Lung (tissue), 16 donors: Measurements from ENCODE around the gene ZDHHC11. TPM values are rescaled to one million over a fixed set of nuclear protein-coding genes. Genes with fewer than 3 reads are reported as not detected.

Experiments
- ATAC-seq: fragments of 200-7000 bp; cut with Tn5 transposase; one replicate; pipeline ENCODE4 v1.9.1; 2020; ENCODE audit warnings: moderate number of reproducible peaks; ENCODE audit not compliant: insufficient read depth, low FRiP score
- DNase-seq, 3 donors: peaks; one replicate each; pipeline ENCODE4 v3.0.0-alpha.2; 2013 to 2017
- H3K27ac ChIP-seq, 2 donors: one replicate each; pipeline ENCODE4 v1.5.1; 2013; ENCODE audit warnings: mild to moderate bottlenecking in 2 of 2, moderate library complexity in 2 of 2, control low read depth in 1 of 2, inconsistent platforms in 1 of 2, low read depth in 1 of 2, low read length in 1 of 2
- H3K27me3 ChIP-seq, 3 donors: one replicate each; pipeline ENCODE4 v1.5.1; 2013; ENCODE audit warnings: low read length in 2 of 3; ENCODE audit not compliant: control insufficient read depth in 3 of 3, insufficient read depth in 3 of 3
- H3K36me3 ChIP-seq, 4 donors: one replicate each; pipeline ENCODE4 v1.5.1; 2013; ENCODE audit warnings: low read length in 4 of 4, mild to moderate bottlenecking in 1 of 4, moderate library complexity in 1 of 4; ENCODE audit not compliant: control insufficient read depth in 4 of 4, insufficient read depth in 4 of 4
- H3K4me1 ChIP-seq, 5 donors: one replicate each; pipeline ENCODE4 v1.5.1; 2013; ENCODE audit warnings: low read length in 5 of 5, mild to moderate bottlenecking in 2 of 5, moderate library complexity in 1 of 5; ENCODE audit not compliant: control insufficient read depth in 5 of 5, insufficient read depth in 5 of 5
- H3K4me3 ChIP-seq: one replicate; pipeline ENCODE4 v1.5.1; 2013; ENCODE audit warnings: mild to moderate bottlenecking, control low read depth, moderate library complexity
- H3K9ac ChIP-seq, 2 donors: one replicate each; pipeline ENCODE4 v1.5.1; 2013; ENCODE audit warnings: low read length in 2 of 2, control low read depth in 1 of 2; ENCODE audit not compliant: insufficient read depth in 1 of 2
- H3K9me3 ChIP-seq, 4 donors: one replicate each; pipeline ENCODE4 v1.5.1; 2013; ENCODE audit warnings: low read length in 3 of 4, mild to moderate bottlenecking in 1 of 4, moderate library complexity in 1 of 4; ENCODE audit not compliant: control insufficient read depth in 4 of 4, insufficient read depth in 3 of 4
- WGBS, 2 donors: extraction: QIAGEN DNeasy Blood & Tissue Kit; methylation state at CpG; one replicate each; pipeline ENCODE4 v1.1.7; 2013; 5-methylcytosine and 5-hydroxymethylcytosine counted together
- long read RNA-seq, 5 donors: transcript quantifications; one replicate each; lab custom pipeline, GENCODE V29; 2026
- polyA plus RNA-seq, 2 donors: library from polyadenylated mRNA; stranded (reverse); fragments of 200-250 nt; gene quantifications; one replicate each; pipeline ENCODE4 v1.2.1, GENCODE V29; 2013
- total RNA-seq, 2 donors: library from RNA; depleted of rRNA in 1 of 2; stranded (reverse); fragments of >200 nt in 1 of 2; gene quantifications; one replicate each; pipeline ENCODE4 v1.2.1, GENCODE V29; 2014 to 2021
- TF ChIP-seq, protein P1 (sequence below): IDR thresholded peaks from 2 replicates; pipeline ENCODE4 v1.5.1; 2012; ENCODE audit warnings: mild to moderate bottlenecking; ENCODE audit errors: control extremely low read depth, extremely low read depth
- donor health status: control.
- donor health status: control.
- donor health status: Bipolar disorder and iron deficiency.
- donor health status: healthy.
- donor health status: DM: yes; HTN: yes; CAD: no.

ZDHHC11 gene, protein sequence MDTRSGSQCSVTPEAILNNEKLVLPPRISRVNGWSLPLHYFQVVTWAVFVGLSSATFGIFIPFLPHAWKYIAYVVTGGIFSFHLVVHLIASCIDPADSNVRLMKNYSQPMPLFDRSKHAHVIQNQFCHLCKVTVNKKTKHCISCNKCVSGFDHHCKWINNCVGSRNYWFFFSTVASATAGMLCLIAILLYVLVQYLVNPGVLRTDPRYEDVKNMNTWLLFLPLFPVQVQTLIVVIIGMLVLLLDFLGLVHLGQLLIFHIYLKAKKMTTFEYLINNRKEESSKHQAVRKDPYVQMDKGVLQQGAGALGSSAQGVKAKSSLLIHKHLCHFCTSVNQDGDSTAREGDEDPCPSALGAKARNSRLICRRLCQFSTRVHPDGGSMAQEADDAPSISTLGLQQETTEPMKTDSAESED
- total RNA-seq (100 to 1,000 TPM in 1 of 2 donors, 10 to 100 TPM in 1; 31.3 to 110 TPM), polyA plus RNA-seq (1 to 10 TPM; 6.8 to 9.8 TPM)
- long read RNA-seq, donor 1, result 0 reads
- long read RNA-seq, donor 2, result 0 reads
- long read RNA-seq, donor 3, partial matches to known transcripts, result 0 of 1 reads
- long read RNA-seq, donor 3, other reads (novel, unspliced or antisense), result 0 of 1 reads
- long read RNA-seq, donor 4, result 0 reads
- long read RNA-seq, donor 5, partial matches to known transcripts, result 0 of 1 reads
- long read RNA-seq, donor 5, other reads (novel, unspliced or antisense), result 0 of 1 reads

DNA sequence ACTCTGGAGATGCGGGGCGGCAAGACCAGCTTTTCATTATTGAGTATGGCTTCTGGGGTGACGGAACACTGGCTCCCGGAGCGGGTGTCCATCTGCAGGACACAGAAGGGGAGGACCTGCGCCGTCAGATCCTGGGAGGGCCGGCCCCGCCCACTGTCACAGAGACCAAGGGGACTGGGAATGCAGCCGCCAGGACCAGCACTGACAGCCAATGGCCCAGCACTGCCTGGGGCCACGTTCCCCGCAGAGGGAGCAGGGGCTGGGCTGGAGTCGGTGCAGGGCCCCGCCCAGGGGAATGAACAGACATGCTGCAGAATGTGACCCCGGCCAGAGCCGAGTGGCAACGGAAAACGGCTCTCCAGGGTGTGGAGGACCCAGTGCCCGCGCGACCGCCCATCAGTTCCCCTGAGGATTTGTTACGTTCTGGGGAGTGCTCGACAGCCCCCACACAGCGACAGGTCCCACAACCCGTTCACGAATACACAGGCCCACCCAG is at the start of gene ZDHHC11:
TSS of gene ZDHHC11 (minus strand) at position 476 of the 496 bp plus-strand sequence. CDS start at position 92, 384 bp downstream.
- Histone ChIP-seq H3K9ac (no peak within 1 kb of the TSS), H3K9me3 (no peaks in the 10 kb centered on the region), H3K27me3 (peaks cover 0 to 4% (median 0%) of the 10 kb centered on the region in 3 donors), H3K27ac (no peak within 1 kb of the TSS), H3K4me1 (peaks cover 0 to 22% (median 0%) of the 10 kb centered on the region in 5 donors), H3K36me3 (no peaks in the 10 kb centered on the region), H3K4me3 (no peak within 1 kb of the TSS)
- ATAC-seq (peak; percentile 80), DNase-seq (peak in 2 of 3 donors; percentile 32 to 39)
- 54 to 75% methylated on average over 23 to 27 of the region's 27 CpGs for WGBS, 2 donors
- TF ChIP-seq, protein P1, sequence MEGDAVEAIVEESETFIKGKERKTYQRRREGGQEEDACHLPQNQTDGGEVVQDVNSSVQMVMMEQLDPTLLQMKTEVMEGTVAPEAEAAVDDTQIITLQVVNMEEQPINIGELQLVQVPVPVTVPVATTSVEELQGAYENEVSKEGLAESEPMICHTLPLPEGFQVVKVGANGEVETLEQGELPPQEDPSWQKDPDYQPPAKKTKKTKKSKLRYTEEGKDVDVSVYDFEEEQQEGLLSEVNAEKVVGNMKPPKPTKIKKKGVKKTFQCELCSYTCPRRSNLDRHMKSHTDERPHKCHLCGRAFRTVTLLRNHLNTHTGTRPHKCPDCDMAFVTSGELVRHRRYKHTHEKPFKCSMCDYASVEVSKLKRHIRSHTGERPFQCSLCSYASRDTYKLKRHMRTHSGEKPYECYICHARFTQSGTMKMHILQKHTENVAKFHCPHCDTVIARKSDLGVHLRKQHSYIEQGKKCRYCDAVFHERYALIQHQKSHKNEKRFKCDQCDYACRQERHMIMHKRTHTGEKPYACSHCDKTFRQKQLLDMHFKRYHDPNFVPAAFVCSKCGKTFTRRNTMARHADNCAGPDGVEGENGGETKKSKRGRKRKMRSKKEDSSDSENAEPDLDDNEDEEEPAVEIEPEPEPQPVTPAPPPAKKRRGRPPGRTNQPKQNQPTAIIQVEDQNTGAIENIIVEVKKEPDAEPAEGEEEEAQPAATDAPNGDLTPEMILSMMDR, result no peak

DNA sequence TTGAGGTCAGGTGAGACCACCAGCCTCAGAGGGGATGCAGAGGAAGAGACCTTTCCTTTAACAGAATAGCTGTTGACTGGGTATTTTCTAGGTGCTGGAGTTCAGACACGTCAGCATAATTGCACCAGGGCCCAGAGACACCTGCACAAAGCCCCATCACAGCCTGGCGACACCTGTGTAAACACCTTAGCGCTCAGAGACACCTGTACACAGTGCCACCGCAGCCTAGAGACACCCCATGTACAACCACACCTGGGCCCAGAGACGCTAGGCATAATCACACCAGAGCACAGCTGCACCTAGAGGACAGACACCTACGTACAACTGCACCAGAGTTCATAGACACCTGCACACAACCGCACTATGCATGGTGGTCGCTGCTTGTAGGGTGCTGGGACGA is 42.9 kb upstream of the ZDHHC11 start:
- Histone ChIP-seq H3K27me3 (no peaks in the 10 kb centered on the region), H3K27ac (no peak overlapping the region), H3K4me3 (no peak overlapping the region), H3K36me3 (peaks cover 5 to 19% (median 16%) of the 10 kb centered on the region in 4 donors), H3K9me3 (no peaks in the 10 kb centered on the region), H3K9ac (no peak overlapping the region), H3K4me1 (peaks cover 0 to 21% (median 10%) of the 10 kb centered on the region in 5 donors)
- ATAC-seq (no peak), DNase-seq (no peak)
- TF ChIP-seq, protein P1, result no peak
- 88 to 90% methylated on average over 9 of the region's 9 CpGs for WGBS, 2 donors

DNA sequence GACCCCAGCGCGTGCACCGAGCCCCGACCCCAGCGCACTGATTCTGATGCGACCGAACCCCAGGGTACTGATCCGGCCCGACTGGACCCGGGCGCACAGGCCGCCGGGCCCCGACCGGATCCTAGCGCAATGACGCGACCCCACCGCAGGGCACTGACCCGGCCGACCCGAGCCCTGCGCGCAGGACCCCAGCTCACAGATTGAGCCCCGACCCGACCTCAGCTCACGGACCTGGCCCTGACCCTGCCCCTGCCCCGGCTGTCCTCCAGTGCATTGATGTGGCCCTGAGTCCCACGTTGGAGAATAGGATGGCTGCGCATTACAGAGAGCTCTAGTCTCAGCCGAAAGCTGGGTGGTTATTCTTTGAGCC is 42.3 kb upstream of the ZDHHC11 start:
- DNase-seq (no peak), ATAC-seq (no peak)
- WGBS, 2 donors, result 2% methylated on average over 29 to 31 of the region's 31 CpGs
- no peak overlapping the region for H3K9ac ChIP-seq
- TF ChIP-seq, protein P1, result no peak
- H3K36me3 ChIP-seq, result peaks cover 10 to 24% (median 20%) of the 10 kb centered on the region in 4 donors
- H3K27ac ChIP-seq, result no peak overlapping the region
- H3K4me1 ChIP-seq, result peaks cover 0 to 21% (median 10%) of the 10 kb centered on the region in 5 donors
- H3K27me3 ChIP-seq, result no peaks in the 10 kb centered on the region
- H3K9me3 ChIP-seq, result no peaks in the 10 kb centered on the region
- peak overlapping the region; percentile 84 for H3K4me3 ChIP-seq
